Ramos (cell line): ENCODE results near the gene TSPAN2.
"Not testable (repeated sequence)": the region's sequence is repeated elsewhere in the genome, so short reads cannot be mapped to it uniquely, and the experiment has no call there.

Source experiments
- in situ Hi-C: fragments of 300-500 bp; cut with MboI; formaldehyde crosslinking; loops from one replicate; pipeline ENCODE4 v1.14.3; 2022; ENCODE audit warnings: low sequenced_read_pairs; ENCODE audit not compliant: unreplicated experiment

Gene TSPAN2

GRCh38 chr1:115052454-115053083, 36.7 kb downstream of the TSPAN2 start:
- in situ Hi-C loops, result no loop called here

- in situ Hi-C loops, result no loop called here
Measured at GRCh38 chr1:115051850-115052249, 37.5 kb downstream of the TSPAN2 start.

GRCh38 chr1:115046751-115047150, 42.6 kb downstream of the TSPAN2 start:
- in situ Hi-C loops, result no loop called here

GRCh38 chr1:115041654-115042053, 47.6 kb downstream of the TSPAN2 start:
- in situ Hi-C loops, result no loop called here

- in situ Hi-C loops, result no loop called here
Measured at GRCh38 chr1:115040501-115040900, 48.8 kb downstream of the TSPAN2 start.

GRCh38 chr1:115036814-115037507, 52.3 kb downstream of the TSPAN2 start:
- in situ Hi-C loops, result no loop called here

GRCh38 chr1:115035652-115036051, 53.7 kb downstream of the TSPAN2 start:
- in situ Hi-C loops, result no loop called here

- in situ Hi-C loops, result no loop called here
Measured at GRCh38 chr1:115031595-115031994, 57.7 kb downstream of the TSPAN2 start.

- in situ Hi-C loops, result no loop called here
Measured at GRCh38 chr1:115029526-115029925, 59.8 kb downstream of the TSPAN2 start, which contains the start of gene TSHB. TSHB (plus strand) TSS chr1:115029826; CDS start chr1:115033363, 3,537 bp downstream.

- in situ Hi-C loops, result no loop called here
Measured at GRCh38 chr1:115023593-115023992, 65.7 kb downstream of the TSPAN2 start.

- in situ Hi-C loops, result no loop called here
Measured at GRCh38 chr1:115021145-115021544, 68.2 kb downstream of the TSPAN2 start.

GRCh38 chr1:115019549-115019948, 69.8 kb downstream of the TSPAN2 start:
- in situ Hi-C loops, result not testable (repeated sequence)

- in situ Hi-C loops, result no loop called here
Measured at GRCh38 chr1:115013792-115014191, 75.5 kb downstream of the TSPAN2 start.

GRCh38 chr1:115012434-115012833, 76.9 kb downstream of the TSPAN2 start:
- in situ Hi-C loops, result no loop called here

GRCh38 chr1:115012006-115012405, 77.3 kb downstream of the TSPAN2 start:
- in situ Hi-C loops, result no loop called here

GRCh38 chr1:115006191-115006590, 83.1 kb downstream of the TSPAN2 start:
- in situ Hi-C loops, result no loop called here
